Measurements from ENCODE around the gene SIDT1.

- TF ChIP-seq CTCF (IDR thresholded peaks at IDR 0.05) (no peak), POLR2A (IDR thresholded peaks at IDR 0.05) (no peak)
These were observed 25.0 kb downstream of the SIDT1 start for GRCh38 chr3:113557374-113557773.
